Measurements from ENCODE around the gene MACROH2A1. TPM values are rescaled to one million over a fixed set of nuclear protein-coding genes. Genes with fewer than 3 reads are reported as not detected.
A peak's percentile ranks its signal among the peaks of the same experiment; 100 is the strongest.

MACROH2A1 gene
- total and polyA plus RNA-seq, 9 of the 15 experiments (the other 6 are each of a cell fraction or from before 2014, with no cell fraction given) = 44.9 to 289 (median 193) TPM

- peak in 1 of 4 experiments; percentile 4 for DNase-seq (ENCODE audit: extremely low read depth in 1 of 4, low spot score in 3 of 4)
- no peak for ATAC-seq
- Histone ChIP-seq H3K9me3 (replicated peaks; ENCODE audit: control insufficient read depth, insufficient read depth, low read depth, low read length) (no peaks in the 10 kb centered on the region), H3K27ac (ENCODE audit: extremely low read depth, low read depth, low read length) (no peak overlapping the region), H3K36me3 (ENCODE audit: control insufficient read depth, insufficient read depth, low read length) (peaks cover 73% of the 10 kb centered on the region), H3K9me1 (ENCODE audit: control insufficient read depth, insufficient read depth, low read length) (peaks cover 15% of the 10 kb centered on the region), H3K4me3 (no peak overlapping the region), H2AFZ (ENCODE audit: low read depth, low read length) (no peak overlapping the region), H3K9ac (ENCODE audit: insufficient read depth in 1 of 2, low read depth in 2 of 2, low read length in 2 of 2) (no peak overlapping the region), H3K4me2 (ENCODE audit: insufficient read depth, low read length) (no peak overlapping the region), H4K20me1 (replicated peaks; ENCODE audit: control insufficient read depth, insufficient read depth, low read length) (peaks cover 65% of the 10 kb centered on the region), H3K79me2 (ENCODE audit: control insufficient read depth, insufficient read depth, low read length) (peaks cover 99% of the 10 kb centered on the region), H3K27me3 (ENCODE audit: control insufficient read depth in 2 of 2, insufficient read depth in 2 of 2, low read length in 2 of 2) (no peaks in the 10 kb centered on the region), H3K4me1 (replicated peaks in 1 of 2; ENCODE audit: control insufficient read depth in 2 of 2, insufficient read depth in 2 of 2, low read length in 2 of 2) (peaks cover 23 to 52% of the 10 kb centered on the region in 2 experiments)
- POLR2A ChIA-PET = interaction anchor here (1.1 to 3.0 kb wide), 2 partner anchors 8 to 17 kb away, joined by 3 to 28 read pairs; no protein-coding TSS in a partner anchor
- FAIRE-seq = no peak
- intact Hi-C loops (cut with micrococcal nuclease) (no loop called here), in situ Hi-C loops (cut with MboI) (no loop called here)
- CTCF ChIA-PET (ENCODE audit: low intra/inter-chr PET ratio) = no interaction called here
- WGBS (ENCODE audit: insufficient coverage, low coverage, missing lambda C conversion rate) = 14% methylated on average over 1 of the region's 1 CpG
- no TSS peak for BruUV-seq (replicated peaks)
- TF ChIP-seq RREB1 (CRISPR knock-in tag; IDR thresholded peaks at IDR 0.05) (no peak), MTA3 (IDR thresholded peaks at IDR 0.05; ENCODE audit: borderline replicate concordance) (no peak), L3MBTL2 (IDR thresholded peaks at IDR 0.05) (0 out of 2 replicates have a peak, but pooled peaks have one; percentile 18), UBTF (IDR thresholded peaks at IDR 0.05; ENCODE audit: borderline replicate concordance in 1 of 2, low read depth in 2 of 2, low read length in 2 of 2) (no peak), ZNF146 (CRISPR knock-in tag; IDR thresholded peaks at IDR 0.05; ENCODE audit: unreplicated experiment) (no peak), ZNF347 (CRISPR knock-in tag; IDR thresholded peaks at IDR 0.05; ENCODE audit: low read depth) (no peak), ZNF589 (CRISPR knock-in tag; IDR thresholded peaks at IDR 0.05; ENCODE audit: low read depth) (no peak), JUND (IDR thresholded peaks at IDR 0.05; ENCODE audit: borderline replicate concordance, low read depth, low read length) (no peak), JUND (tag; IDR thresholded peaks at IDR 0.05; ENCODE audit: borderline replicate concordance, low read depth, low read length) (no peak), ARHGAP35 (IDR thresholded peaks at IDR 0.05; ENCODE audit: partially characterized antibody) (no peak), FOXK2 (conservative IDR thresholded peaks at IDR 0.05 in 1 of 2, IDR thresholded peaks at IDR 0.05 in 1 of 2; ENCODE audit: low read depth in 2 of 2) (no peak), CEBPG (CRISPR knock-in tag; IDR thresholded peaks at IDR 0.05) (no peak), CEBPG (tag; conservative IDR thresholded peaks at IDR 0.05 in 1 of 2, IDR thresholded peaks at IDR 0.05 in 1 of 2) (0 out of 4 replicates have a peak, but pooled peaks of 1 of the 2 experiments have one; percentile 7)
These were observed 5.8 kb downstream of the MACROH2A1 start for GRCh38 chr5:135393229-135393628.

Measured in K562 (cell line).